Bronchial epithelial cell (primary cell): ENCODE data around the gene ZMYND8. TPM values are rescaled to one million over a fixed set of nuclear protein-coding genes. Genes with fewer than 3 reads are reported as not detected.
A peak's percentile ranks its signal among the peaks of the same experiment; 100 is the strongest.

Source experiments
- DNase-seq: peaks from one replicate; pipeline ENCODE4 v3.0.0-alpha.2; 2010; ENCODE audit warnings: low read depth
- FAIRE-seq: peaks from 2 replicates; lab custom pipeline; 2011; peaks lifted over from hg19 to GRCh38; lab: Jason Lieb, UNC
- H3K27me3 ChIP-seq: 2 replicates; pipeline ENCODE4 v1.5.1; 2011; ENCODE audit warnings: low read length; ENCODE audit not compliant: control insufficient read depth, insufficient read depth
- H3K36me3 ChIP-seq: 2 replicates; pipeline ENCODE4 v1.5.1; 2011; ENCODE audit warnings: low read length; ENCODE audit not compliant: control insufficient read depth, insufficient read depth
- H3K4me3 ChIP-seq: 2 replicates; pipeline ENCODE4 v1.5.1; 2011; ENCODE audit warnings: mild to moderate bottlenecking, low read depth, low read length, control low read depth
- CTCF ChIP-seq: IDR thresholded peaks from 2 replicates; pipeline ENCODE4 v1.5.1; 2011; ENCODE audit warnings: mild to moderate bottlenecking, moderate library complexity, low read length, control low read depth, inconsistent platforms; ENCODE audit not compliant: insufficient read depth, severe bottlenecking
- total RNA-seq: library from RNA; depleted of rRNA; stranded (reverse); fragments of >200 nt; gene quantifications from 2 replicates; pipeline ENCODE4 v1.2.1, GENCODE V29; 2014

ZMYND8 gene
- total RNA-seq, 1 donor from 2014 or later, result 13.4 TPM

- no peak overlapping the region for H3K4me3 ChIP-seq
- FAIRE-seq, result no peak
- no peaks in the 10 kb centered on the region for H3K27me3 ChIP-seq
- no peak for TF ChIP-seq CTCF
- peaks cover 6% of the 10 kb centered on the region for H3K36me3 ChIP-seq
- peak; percentile 99 for DNase-seq
These were observed 39.2 kb downstream of the ZMYND8 start for GRCh38 chr20:47317127-47317895.

- H3K27me3 ChIP-seq, result no peaks in the 10 kb centered on the region
- H3K4me3 ChIP-seq, result no peak overlapping the region
- FAIRE-seq, result no peak
- TF ChIP-seq CTCF, result no peak
- peaks cover 10% of the 10 kb centered on the region for H3K36me3 ChIP-seq
- DNase-seq, result no peak
These were observed 39.7 kb downstream of the ZMYND8 start for GRCh38 chr20:47316776-47317126.

- H3K36me3 ChIP-seq, result peaks cover 14% of the 10 kb centered on the region
- no peak for FAIRE-seq
These were observed 41.0 kb downstream of the ZMYND8 start for GRCh38 chr20:47315339-47316056.

GRCh38 chr20:47314647-47315338 lies 41.7 kb downstream of the ZMYND8 start:
- DNase-seq (no peak), FAIRE-seq (no peak)
- H3K36me3 ChIP-seq, result peaks cover 17% of the 10 kb centered on the region

More at GRCh38 chr20:47315339-47316056, 41.0 kb downstream of the ZMYND8 start:
- peak; percentile 95 for DNase-seq
- TF ChIP-seq CTCF, result no peak
- Histone ChIP-seq H3K4me3 (no peak overlapping the region), H3K27me3 (no peaks in the 10 kb centered on the region)

More at GRCh38 chr20:47314647-47315338, 41.7 kb downstream of the ZMYND8 start:
- H3K27me3 ChIP-seq, result no peaks in the 10 kb centered on the region
- no peak overlapping the region for H3K4me3 ChIP-seq
- TF ChIP-seq CTCF, result no peak
